CD4-positive, CD25-positive, alpha-beta regulatory T cell (primary cell): ENCODE results near the gene TUBGCP2. TPM values are rescaled to one million over a fixed set of nuclear protein-coding genes. Genes with fewer than 3 reads are reported as not detected.
"Not testable (repeated sequence)": the region's sequence is repeated elsewhere in the genome, so short reads cannot be mapped to it uniquely, and the experiment has no call there.

Experiments
- ATAC-seq, 2 donors: fragments of 150-1000 bp; cut with Tn5 transposase; one replicate each; pipeline ENCODE4 v1.10.0; 2021; ENCODE audit warnings: low read depth in 2 of 2, moderate number of reproducible peaks in 2 of 2, moderate library complexity in 1 of 2
- DNase-seq, 3 donors: peaks; one replicate each; pipeline versions ENCODE4 v3.0.0 to v3.0.0-alpha.2; 2012 to 2022; ENCODE audit warnings: mixed read lengths in 1 of 3
- H3K27ac ChIP-seq: one replicate; pipeline ENCODE4 v1.7.0; 2013; ENCODE audit warnings: mild to moderate bottlenecking, low read length; ENCODE audit not compliant: insufficient read depth, poor library complexity, severe bottlenecking
- H3K27me3 ChIP-seq: one replicate; pipeline ENCODE4 v1.7.0; 2013; ENCODE audit warnings: low read length; ENCODE audit not compliant: control insufficient read depth, insufficient read depth
- H3K36me3 ChIP-seq: one replicate; pipeline ENCODE4 v1.7.0; 2013; ENCODE audit warnings: mild to moderate bottlenecking, low read length, moderate library complexity; ENCODE audit not compliant: control insufficient read depth, insufficient read depth
- H3K4me1 ChIP-seq: 2 replicates; pipeline ENCODE4 v1.7.0; 2013; ENCODE audit warnings: mild to moderate bottlenecking, low read length; ENCODE audit not compliant: insufficient read depth, control insufficient read depth, poor library complexity, severe bottlenecking
- H3K4me3 ChIP-seq: one replicate; pipeline ENCODE4 v1.7.0; 2013; ENCODE audit warnings: low read depth, mild to moderate bottlenecking, low read length, moderate library complexity
- H3K9me3 ChIP-seq, 2 experiments: 1 replicate in 1 of 2; 2 replicates in 1 of 2; pipeline ENCODE4 v1.7.0; 2013; ENCODE audit warnings: low read length in 2 of 2, mild to moderate bottlenecking in 1 of 2, moderate library complexity in 1 of 2; ENCODE audit not compliant: control insufficient read depth in 2 of 2
- H3K27ac Mint-ChIP-seq, 3 donors: one replicate each; pipeline ENCODE4 v1.8.0; 2020 to 2022; ENCODE audit warnings: mild to moderate bottlenecking in 3 of 3, mixed read lengths in 3 of 3, moderate library complexity in 2 of 3
- H3K27me3 Mint-ChIP-seq: one replicate; pipeline ENCODE4 v1.8.0; 2022; ENCODE audit warnings: mild to moderate bottlenecking, mixed read lengths
- H3K36me3 Mint-ChIP-seq: one replicate; pipeline ENCODE4 v1.8.0; 2020; ENCODE audit warnings: mixed read lengths
- H3K4me1 Mint-ChIP-seq, 4 donors: one replicate each; pipeline ENCODE4 v1.8.0; 2020 to 2022; ENCODE audit warnings: mixed read lengths in 4 of 4, mild to moderate bottlenecking in 1 of 4
- H3K4me3 Mint-ChIP-seq, 4 donors: one replicate each; pipeline ENCODE4 v1.8.0; 2020 to 2022; ENCODE audit warnings: mild to moderate bottlenecking in 4 of 4, mixed read lengths in 4 of 4, moderate library complexity in 3 of 4
- H3K9me3 Mint-ChIP-seq, 7 donors: one replicate each; pipeline ENCODE4 v1.8.0; 2020 to 2022; ENCODE audit warnings: mixed read lengths in 7 of 7, mild to moderate bottlenecking in 3 of 7, moderate library complexity in 2 of 7
- polyA plus RNA-seq, 4 donors: library from polyadenylated mRNA; unstranded; fragments of 300-500 nt; fragmentation: Illumina TruSeq; gene quantifications; one replicate each; pipeline ENCODE4 v1.2.3, GENCODE V29; 2021
- total RNA-seq: library from RNA; stranded (reverse); gene quantifications from one replicate; pipeline ENCODE4 v1.2.3, GENCODE V29; 2022

Gene TUBGCP2
- total and polyA plus RNA-seq, 5 donors from 2014 or later = 23.5 to 73.8 (median 31.7) TPM

- H3K27me3 Mint-ChIP-seq = peaks cover 63% of the 10 kb centered on the region
- H3K4me1 ChIP-seq = peaks cover 30% of the 10 kb centered on the region
- not testable (repeated sequence) for H3K36me3 ChIP-seq, H3K9me3 Mint-ChIP-seq, H3K9me3 ChIP-seq, H3K4me3 ChIP-seq, H3K27me3 ChIP-seq, H3K36me3 Mint-ChIP-seq, H3K27ac Mint-ChIP-seq, DNase-seq, H3K27ac ChIP-seq, ATAC-seq
- peaks cover 0 to 16% (median 2%) of the 10 kb centered on the region in 4 donors for H3K4me1 Mint-ChIP-seq
- H3K4me3 Mint-ChIP-seq = peak overlapping the region; percentile 35 to 76 (median 66)
Measured at GRCh38 chr10:133234796-133235195, 73.9 kb downstream of the TUBGCP2 start.

- DNase-seq (no peak), ATAC-seq (no peak)
- peaks cover 8% of the 10 kb centered on the region for H3K27me3 ChIP-seq
- Mint-ChIP-seq H3K9me3 (no peaks in the 10 kb centered on the region), H3K4me3 (peak overlapping the region in 1 of 4 donors; percentile 29), H3K27ac (no peak overlapping the region), H3K36me3 (no peaks in the 10 kb centered on the region), H3K4me1 (peaks cover 0 to 17% (median 3%) of the 10 kb centered on the region in 4 donors), H3K27me3 (peaks cover 59% of the 10 kb centered on the region)
- no peaks in the 10 kb centered on the region for H3K9me3 ChIP-seq
- H3K36me3 ChIP-seq = no peaks in the 10 kb centered on the region
- no peak overlapping the region for H3K4me3 ChIP-seq
- peaks cover 25% of the 10 kb centered on the region for H3K4me1 ChIP-seq
- H3K27ac ChIP-seq = no peak overlapping the region
Measured at GRCh38 chr10:133231946-133232574, 76.6 kb downstream of the TUBGCP2 start.

GRCh38 chr10:133231244-133231945, 77.3 kb downstream of the TUBGCP2 start:
- no peaks in the 10 kb centered on the region for H3K9me3 Mint-ChIP-seq
- no peak for DNase-seq
- Histone ChIP-seq H3K9me3 (no peaks in the 10 kb centered on the region), H3K4me1 (peaks cover 19% of the 10 kb centered on the region), H3K27me3 (peaks cover 8% of the 10 kb centered on the region), H3K36me3 (no peaks in the 10 kb centered on the region), H3K4me3 (no peak overlapping the region), H3K27ac (no peak overlapping the region)
- H3K4me1 Mint-ChIP-seq = peaks cover 0 to 20% (median 5%) of the 10 kb centered on the region in 4 donors
- H3K36me3 Mint-ChIP-seq = no peaks in the 10 kb centered on the region
- H3K4me3 Mint-ChIP-seq = no peak overlapping the region
- peaks cover 62% of the 10 kb centered on the region for H3K27me3 Mint-ChIP-seq
- H3K27ac Mint-ChIP-seq = no peak overlapping the region
- no peak for ATAC-seq

- H3K9me3 ChIP-seq = no peaks in the 10 kb centered on the region
- peaks cover 8% of the 10 kb centered on the region for H3K27me3 ChIP-seq
- Mint-ChIP-seq H3K36me3 (no peaks in the 10 kb centered on the region), H3K4me1 (peaks cover 0 to 24% (median 9%) of the 10 kb centered on the region in 4 donors), H3K4me3 (no peak overlapping the region), H3K27ac (no peak overlapping the region), H3K9me3 (no peaks in the 10 kb centered on the region), H3K27me3 (peaks cover 66% of the 10 kb centered on the region)
- H3K4me3 ChIP-seq = no peak overlapping the region
- peaks cover 11% of the 10 kb centered on the region for H3K4me1 ChIP-seq
- H3K27ac ChIP-seq = no peak overlapping the region
- no peaks in the 10 kb centered on the region for H3K36me3 ChIP-seq
- ATAC-seq (no peak), DNase-seq (peak in 1 of 3 donors; percentile 35)
Measured at GRCh38 chr10:133230387-133231195, 78.1 kb downstream of the TUBGCP2 start.

GRCh38 chr10:133230044-133230361, 78.7 kb downstream of the TUBGCP2 start, which contains the start of gene UTF1:
Gene UTF1 (plus strand): TSS chr10:133230217. CDS start chr10:133230289, 72 bp downstream.
- Histone ChIP-seq H3K27me3 (peaks cover 8% of the 10 kb centered on the region), H3K27ac (no peak within 1 kb of the TSS), H3K36me3 (no peaks in the 10 kb centered on the region), H3K4me3 (no peak within 1 kb of the TSS), H3K9me3 (no peaks in the 10 kb centered on the region), H3K4me1 (peaks cover 5% of the 10 kb centered on the region)
- H3K4me1 Mint-ChIP-seq = peaks cover 0 to 22% (median 9%) of the 10 kb centered on the region in 4 donors
- no peak for DNase-seq
- H3K27ac Mint-ChIP-seq = no peak within 1 kb of the TSS
- H3K9me3 Mint-ChIP-seq = no peaks in the 10 kb centered on the region
- no peak for ATAC-seq
- H3K27me3 Mint-ChIP-seq = peaks cover 63% of the 10 kb centered on the region
- H3K36me3 Mint-ChIP-seq = no peaks in the 10 kb centered on the region
- H3K4me3 Mint-ChIP-seq = peak within 1 kb of the TSS in 2 of 4 donors; percentile 69 to 70

GRCh38 chr10:133229265-133230043, 79.2 kb downstream of the TUBGCP2 start:
- no peak overlapping the region for H3K4me3 ChIP-seq
- no peaks in the 10 kb centered on the region for H3K36me3 ChIP-seq
- H3K4me3 Mint-ChIP-seq = peak overlapping the region in 2 of 4 donors; percentile 69 to 70
- no peaks in the 10 kb centered on the region for H3K9me3 Mint-ChIP-seq
- peaks cover 5% of the 10 kb centered on the region for H3K4me1 ChIP-seq
- H3K9me3 ChIP-seq = no peaks in the 10 kb centered on the region
- H3K27me3 Mint-ChIP-seq = peaks cover 61% of the 10 kb centered on the region
- DNase-seq (no peak), ATAC-seq (no peak)
- no peak overlapping the region for H3K27ac Mint-ChIP-seq
- H3K36me3 Mint-ChIP-seq = no peaks in the 10 kb centered on the region
- no peak overlapping the region for H3K27ac ChIP-seq
- peaks cover 8% of the 10 kb centered on the region for H3K27me3 ChIP-seq
- peaks cover 0 to 19% (median 9%) of the 10 kb centered on the region in 4 donors for H3K4me1 Mint-ChIP-seq
